OCI-LY1 (cell line): ENCODE data around the gene TRAPPC1.

Experiments used
- CTCF ChIP-seq: fragments of 200-600 bp; sonication (generic), shearing (Covaris generic); IDR thresholded peaks from 2 replicates; pipeline ENCODE4 v1.5.1; 2017; ENCODE audit warnings: mild to moderate bottlenecking, antibody characterized with exemption, low read length, moderate library complexity, mixed read lengths
- EZH2 ChIP-seq: fragments of 200-600 bp; sonication (generic), shearing (Covaris generic); IDR thresholded peaks from 2 replicates; pipeline ENCODE4 v1.8.0; 2017; ENCODE audit warnings: borderline replicate concordance, mixed run types, mild to moderate bottlenecking, antibody characterized with exemption, low read length, moderate library complexity, mixed read lengths

GRCh38 chr17:7883781-7884386 lies 47.9 kb downstream of the TRAPPC1 start:
- TF ChIP-seq CTCF (no peak), EZH2 (no peak)
